Mammary epithelial cell (primary cell): ENCODE measurements around the gene TMTC2.

ENCODE experiments used
- EZH2 ChIP-seq: IDR thresholded peaks from 2 replicates; pipeline ENCODE4 v1.6.1; 2012; ENCODE audit warnings: low read length, inconsistent platforms, borderline replicate concordance
- TF ChIP-seq, protein P1 (sequence below), 2 donors: IDR thresholded peaks in 1 of 2; conservative IDR thresholded peaks in 1 of 2; 2 replicates each; pipeline ENCODE4 v1.5.1; 2011 to 2012; ENCODE audit warnings: inconsistent platforms in 2 of 2, low read length in 2 of 2, mild to moderate bottlenecking in 2 of 2, control low read depth in 1 of 2, low read depth in 1 of 2; ENCODE audit not compliant: insufficient read depth in 1 of 2; ENCODE audit errors: extremely low read depth in 1 of 2

DNA sequence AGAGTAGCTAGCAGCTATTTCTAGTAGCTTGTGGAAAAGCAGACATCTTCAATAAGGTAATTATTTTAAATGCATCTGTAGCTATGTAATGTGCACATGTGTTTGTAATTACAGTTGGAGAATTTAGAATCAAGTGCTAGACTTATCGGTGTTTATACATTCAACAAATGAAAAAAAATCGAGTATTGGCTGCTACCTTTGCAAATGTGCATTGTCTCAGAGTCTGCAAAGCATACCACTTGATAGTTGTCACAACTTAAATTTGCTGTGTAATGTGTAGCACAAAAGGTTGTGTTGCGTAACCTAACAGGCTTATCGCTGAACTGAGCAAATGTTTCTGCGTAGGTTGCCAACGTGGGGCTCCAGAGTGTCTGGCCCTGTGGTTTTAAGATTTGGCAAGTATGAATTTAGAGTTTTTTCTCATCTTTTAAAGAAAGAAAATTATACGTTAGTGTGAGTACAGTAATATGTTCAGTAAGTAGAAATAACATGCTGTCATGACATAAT is 44.3 kb downstream of the TMTC2 start:
- TF ChIP-seq, protein P1, sequence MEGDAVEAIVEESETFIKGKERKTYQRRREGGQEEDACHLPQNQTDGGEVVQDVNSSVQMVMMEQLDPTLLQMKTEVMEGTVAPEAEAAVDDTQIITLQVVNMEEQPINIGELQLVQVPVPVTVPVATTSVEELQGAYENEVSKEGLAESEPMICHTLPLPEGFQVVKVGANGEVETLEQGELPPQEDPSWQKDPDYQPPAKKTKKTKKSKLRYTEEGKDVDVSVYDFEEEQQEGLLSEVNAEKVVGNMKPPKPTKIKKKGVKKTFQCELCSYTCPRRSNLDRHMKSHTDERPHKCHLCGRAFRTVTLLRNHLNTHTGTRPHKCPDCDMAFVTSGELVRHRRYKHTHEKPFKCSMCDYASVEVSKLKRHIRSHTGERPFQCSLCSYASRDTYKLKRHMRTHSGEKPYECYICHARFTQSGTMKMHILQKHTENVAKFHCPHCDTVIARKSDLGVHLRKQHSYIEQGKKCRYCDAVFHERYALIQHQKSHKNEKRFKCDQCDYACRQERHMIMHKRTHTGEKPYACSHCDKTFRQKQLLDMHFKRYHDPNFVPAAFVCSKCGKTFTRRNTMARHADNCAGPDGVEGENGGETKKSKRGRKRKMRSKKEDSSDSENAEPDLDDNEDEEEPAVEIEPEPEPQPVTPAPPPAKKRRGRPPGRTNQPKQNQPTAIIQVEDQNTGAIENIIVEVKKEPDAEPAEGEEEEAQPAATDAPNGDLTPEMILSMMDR (conservative IDR thresholded peaks at IDR 0.05 in 1 of 2, IDR thresholded peaks at IDR 0.05 in 1 of 2; ENCODE audit: extremely low read depth in 1 of 2, insufficient read depth in 1 of 2, low read depth in 1 of 2, low read length in 2 of 2): no peak
- TF ChIP-seq EZH2: no peak
